Endometrial microvascular endothelial cells (primary cell): ENCODE data around the gene SPANXC. TPM values are rescaled to one million over a fixed set of nuclear protein-coding genes. Genes with fewer than 3 reads are reported as not detected.
"Not testable (repeated sequence)": the region's sequence is repeated elsewhere in the genome, so short reads cannot be mapped to it uniquely, and the experiment has no call there.

Source experiments
- in situ Hi-C: cut with HindIII; loops from 2 replicates; pipeline ENCODE4 v1.10.0; 2017; ENCODE audit warnings: low sequenced_read_pairs, low pct_unique_long_range_greater_than_20kb; ENCODE audit errors: inconsistent ontology term
- total RNA-seq: library from RNA; depleted of rRNA; stranded (reverse); fragments of >200 nt; gene quantifications from one replicate; pipeline ENCODE4 v1.2.3, GENCODE V29; 2015; ENCODE audit errors: inconsistent ontology term

Gene SPANXC, protein sequence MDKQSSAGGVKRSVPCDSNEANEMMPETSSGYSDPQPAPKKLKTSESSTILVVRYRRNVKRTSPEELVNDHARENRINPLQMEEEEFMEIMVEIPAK
- not detected for total RNA-seq

DNA sequence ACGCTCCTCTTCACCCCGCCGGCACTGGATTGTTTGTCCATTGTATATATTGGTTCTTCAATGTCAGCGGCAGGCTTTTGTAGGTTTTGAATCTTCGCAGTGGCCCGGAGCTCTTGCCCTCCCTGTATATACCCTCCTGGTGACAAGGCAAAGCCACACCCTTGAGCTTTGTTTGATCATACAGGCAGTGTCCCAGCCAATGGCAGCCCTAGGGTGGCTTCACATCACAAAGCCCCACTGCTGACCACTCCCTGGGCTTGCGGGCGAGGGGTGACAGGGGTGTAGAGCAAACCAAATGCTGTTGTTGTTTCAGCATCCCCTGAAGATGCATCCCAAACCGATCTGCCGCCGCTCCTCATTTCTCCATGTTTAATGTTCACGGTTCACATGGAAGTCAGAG, at the start of gene SPANXC:
TSS of gene SPANXC (minus strand) at position 101 of the 400 bp plus-strand sequence. CDS start at position 41, 60 bp downstream.
- in situ Hi-C loops, result not testable (repeated sequence)

- in situ Hi-C loops, result no loop called here
These were observed 37.2 kb upstream of the SPANXC start for GRCh38 chrX:141279476-141279875.

DNA sequence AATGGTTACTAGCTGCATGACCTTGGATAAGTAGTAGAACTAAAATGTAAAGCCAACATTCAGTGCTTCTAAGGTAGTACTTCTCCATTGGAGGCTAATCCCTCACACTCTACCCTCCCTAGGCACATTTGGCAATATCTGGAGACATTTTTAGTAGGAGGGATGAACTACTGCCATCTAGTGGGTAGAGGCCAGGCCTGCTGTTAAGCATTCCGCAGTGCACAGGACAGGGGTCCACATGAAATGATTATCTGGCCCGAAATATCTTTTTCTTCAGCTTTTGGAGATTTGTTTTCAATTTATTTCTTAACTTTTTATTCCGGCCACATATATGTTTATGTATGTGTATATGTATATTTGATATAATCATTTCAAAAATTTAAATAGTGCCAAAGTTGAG, 36.0 kb upstream of the SPANXC start:
- in situ Hi-C loops, result no loop called here

GRCh38 chrX:141258080-141258479, 15.8 kb upstream of the SPANXC start:
- in situ Hi-C loops, result no loop called here

- in situ Hi-C loops, result no loop called here
These were observed 20.7 kb downstream of the SPANXC start for GRCh38 chrX:141221611-141222010.

DNA sequence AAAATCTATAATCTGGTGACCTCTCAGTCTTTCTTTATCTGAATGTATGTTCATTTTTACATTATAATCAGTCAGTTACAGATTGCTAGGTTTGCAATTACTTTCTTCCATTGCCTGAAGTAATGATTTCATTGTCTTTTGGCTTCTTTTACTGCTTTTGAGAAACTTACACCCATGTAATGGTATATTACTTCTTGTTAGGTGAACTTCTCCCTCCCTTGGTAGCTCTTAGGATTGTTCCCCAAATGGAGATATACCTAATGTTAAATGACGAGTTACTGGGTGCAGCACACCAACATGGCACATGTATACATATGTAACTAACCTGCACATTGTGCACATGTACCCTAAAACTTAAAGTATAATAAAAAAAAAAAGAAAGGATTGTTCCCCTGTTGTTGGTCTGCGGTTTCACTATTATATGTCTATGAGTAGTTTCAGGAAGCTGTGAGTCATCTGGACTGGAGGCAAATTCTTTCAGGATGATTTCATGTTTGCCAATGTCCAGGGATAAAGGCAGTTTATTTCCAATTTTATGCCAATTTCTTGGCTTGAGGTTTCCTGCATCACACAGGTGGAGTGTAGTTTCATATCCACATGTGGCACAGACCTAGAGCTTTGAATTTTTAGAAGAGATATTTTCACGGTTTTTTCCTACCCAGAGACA, 21.8 kb downstream of the SPANXC start:
- in situ Hi-C loops, result no loop called here

- in situ Hi-C loops, result no loop called here
These were observed 28.1 kb downstream of the SPANXC start for GRCh38 chrX:141214196-141214595.

DNA sequence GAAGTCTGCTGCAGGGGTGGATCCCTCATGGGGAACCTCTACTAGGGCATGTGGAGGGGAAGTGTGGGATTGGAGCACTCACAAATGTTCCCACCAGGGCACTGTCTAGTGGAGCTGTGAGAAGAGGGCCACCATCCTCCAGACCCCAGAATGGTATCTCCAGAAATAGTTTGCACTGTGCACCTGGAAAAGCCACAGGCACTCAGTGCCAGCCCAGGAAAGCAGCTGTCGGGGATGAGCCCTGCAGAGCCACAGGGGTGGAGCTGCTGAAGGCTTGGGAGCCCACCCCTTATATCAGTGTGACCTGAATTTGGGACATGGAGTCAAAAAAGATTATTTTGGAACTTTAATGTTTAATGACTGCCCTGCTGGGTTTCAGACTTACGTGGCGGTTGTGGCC, 40.4 kb downstream of the SPANXC start:
- in situ Hi-C loops, result no loop called here

Other genes starting within 250 kb of the SPANXC start
- not detected for gene SPANXB1, start 239.9 kb downstream of the SPANXC start, total RNA-seq
- 12.2 TPM for gene LDOC1, start 65.4 kb downstream of the SPANXC start, total RNA-seq